Lower lobe of right lung (tissue), 2 donors: ENCODE data around the gene MT1HL1. TPM values are rescaled to one million over a fixed set of nuclear protein-coding genes. Genes with fewer than 3 reads are reported as not detected.

Experiments
- ATAC-seq, 2 donors: fragments of 200-7000 bp; cut with Tn5 transposase; one replicate each; pipeline ENCODE4 v1.9.1; 2020 to 2022; ENCODE audit warnings: mild to moderate bottlenecking in 2 of 2, moderate library complexity in 2 of 2
- DNase-seq: peaks from one replicate; pipeline ENCODE4 v3.0.0-alpha.2; 2020
- H3K27ac ChIP-seq: fragments of 200-600 bp; one replicate; pipeline ENCODE4 v1.8.0; 2022
- H3K27me3 ChIP-seq: fragments of 200-600 bp; one replicate; pipeline ENCODE4 v1.8.0; 2022; ENCODE audit warnings: low read depth
- H3K36me3 ChIP-seq: fragments of 200-600 bp; one replicate; pipeline ENCODE4 v1.8.0; 2022; ENCODE audit warnings: mild to moderate bottlenecking
- H3K4me1 ChIP-seq: fragments of 200-600 bp; one replicate; pipeline ENCODE4 v1.8.0; 2022
- H3K4me3 ChIP-seq: fragments of 200-600 bp; one replicate; pipeline ENCODE4 v1.8.0; 2022; ENCODE audit warnings: mild to moderate bottlenecking
- H3K9me3 ChIP-seq: fragments of 200-600 bp; one replicate; pipeline ENCODE4 v1.8.0; 2022
- CTCF ChIP-seq: fragments of 200-600 bp; IDR thresholded peaks from one replicate; pipeline ENCODE4 v1.8.0; 2022; ENCODE audit warnings: antibody characterized with exemption, mild to moderate bottlenecking
- intact Hi-C: fragments of 100-400 bp; cut with DNase I; formaldehyde crosslinking; loops from one replicate; pipeline ENCODE4 v1.11.0; 2022
- total RNA-seq: library from RNA; stranded (reverse); fragmentation: NEBNext Ultra II Directional; extraction: Animal tissue kit (Norgen Biotek cat#: 25700); gene quantifications from one replicate; pipeline ENCODE4 v1.2.1, GENCODE V29; 2021
- donor health status: DM: no; HTN: yes; CAD: no; lungs with severe emphysema.

The MT1HL1 gene
- total RNA-seq, 1 donor from 2014 or later, result not detected

- Histone ChIP-seq H3K9me3 (no peaks in the 10 kb centered on the region), H3K27ac (no peak overlapping the region), H3K36me3 (no peaks in the 10 kb centered on the region), H3K27me3 (no peaks in the 10 kb centered on the region), H3K4me1 (no peaks in the 10 kb centered on the region), H3K4me3 (no peak overlapping the region)
- TF ChIP-seq CTCF, result no peak
- DNase-seq, result no peak
- ATAC-seq, result no peak
- intact Hi-C loops, result no loop called here
These were observed 45.1 kb downstream of the MT1HL1 start for GRCh38 chr1:236959112-236959511.

- no peaks in the 10 kb centered on the region for H3K36me3 ChIP-seq
- DNase-seq (no peak), ATAC-seq (no peak)
- no peak overlapping the region for H3K4me3 ChIP-seq
- no peaks in the 10 kb centered on the region for H3K27me3 ChIP-seq
- H3K9me3 ChIP-seq, result no peaks in the 10 kb centered on the region
- no peak for TF ChIP-seq CTCF
- no peaks in the 10 kb centered on the region for H3K4me1 ChIP-seq
- H3K27ac ChIP-seq, result no peak overlapping the region
- intact Hi-C loops, result no loop called here
These were observed 47.0 kb downstream of the MT1HL1 start for GRCh38 chr1:236957235-236957634.

Other genes starting within 250 kb of the MT1HL1 start
- gene MTR, start 209.1 kb downstream of the MT1HL1 start, total RNA-seq, result 35.7 TPM
- gene RYR2, start 37.7 kb upstream of the MT1HL1 start, total RNA-seq, result 4.8 TPM